ENCODE measurements around the gene SLC6A19. TPM values are rescaled to one million over a fixed set of nuclear protein-coding genes. Genes with fewer than 3 reads are reported as not detected.

Gene SLC6A19
- total RNA-seq, 1 donor from 2014 or later: not detected

DNA sequence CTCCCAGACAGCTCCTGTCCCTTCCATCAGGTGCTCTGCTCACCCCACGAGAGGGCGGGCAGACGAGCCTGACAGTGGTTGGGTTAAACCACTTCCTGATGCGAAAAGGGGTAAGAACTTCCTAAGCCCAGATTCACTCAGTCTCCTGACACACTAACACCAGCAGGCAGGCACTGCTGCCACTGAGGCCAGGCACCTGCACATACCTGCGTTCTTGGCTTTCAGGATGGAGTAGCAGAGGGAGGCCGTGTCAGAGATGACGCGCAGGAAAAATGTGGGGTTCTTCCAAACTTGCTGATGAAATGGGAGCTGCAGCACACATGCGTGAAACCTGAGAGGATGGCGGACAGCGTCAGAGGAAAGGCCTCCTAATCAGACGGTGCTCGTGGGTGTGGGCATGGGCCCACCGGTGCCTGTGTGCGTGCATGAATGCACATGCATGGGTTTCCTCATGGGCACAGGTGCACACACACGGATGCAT, 53.7 kb downstream of the SLC6A19 start:
- Histone ChIP-seq H3K27ac (no peak overlapping the region), H3K4me3 (no peak overlapping the region), H3K9me3 (no peaks in the 10 kb centered on the region), H3K4me1 (no peaks in the 10 kb centered on the region), H3K36me3 (no peaks in the 10 kb centered on the region), H3K27me3 (no peaks in the 10 kb centered on the region)
- intact Hi-C loops (cut with DNase I): no loop called here
- TF ChIP-seq, protein P1, sequence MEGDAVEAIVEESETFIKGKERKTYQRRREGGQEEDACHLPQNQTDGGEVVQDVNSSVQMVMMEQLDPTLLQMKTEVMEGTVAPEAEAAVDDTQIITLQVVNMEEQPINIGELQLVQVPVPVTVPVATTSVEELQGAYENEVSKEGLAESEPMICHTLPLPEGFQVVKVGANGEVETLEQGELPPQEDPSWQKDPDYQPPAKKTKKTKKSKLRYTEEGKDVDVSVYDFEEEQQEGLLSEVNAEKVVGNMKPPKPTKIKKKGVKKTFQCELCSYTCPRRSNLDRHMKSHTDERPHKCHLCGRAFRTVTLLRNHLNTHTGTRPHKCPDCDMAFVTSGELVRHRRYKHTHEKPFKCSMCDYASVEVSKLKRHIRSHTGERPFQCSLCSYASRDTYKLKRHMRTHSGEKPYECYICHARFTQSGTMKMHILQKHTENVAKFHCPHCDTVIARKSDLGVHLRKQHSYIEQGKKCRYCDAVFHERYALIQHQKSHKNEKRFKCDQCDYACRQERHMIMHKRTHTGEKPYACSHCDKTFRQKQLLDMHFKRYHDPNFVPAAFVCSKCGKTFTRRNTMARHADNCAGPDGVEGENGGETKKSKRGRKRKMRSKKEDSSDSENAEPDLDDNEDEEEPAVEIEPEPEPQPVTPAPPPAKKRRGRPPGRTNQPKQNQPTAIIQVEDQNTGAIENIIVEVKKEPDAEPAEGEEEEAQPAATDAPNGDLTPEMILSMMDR (IDR thresholded peaks at IDR 0.05): no peak
- no peak for DNase-seq (ENCODE audit: low spot score in 2 of 2)

DNA sequence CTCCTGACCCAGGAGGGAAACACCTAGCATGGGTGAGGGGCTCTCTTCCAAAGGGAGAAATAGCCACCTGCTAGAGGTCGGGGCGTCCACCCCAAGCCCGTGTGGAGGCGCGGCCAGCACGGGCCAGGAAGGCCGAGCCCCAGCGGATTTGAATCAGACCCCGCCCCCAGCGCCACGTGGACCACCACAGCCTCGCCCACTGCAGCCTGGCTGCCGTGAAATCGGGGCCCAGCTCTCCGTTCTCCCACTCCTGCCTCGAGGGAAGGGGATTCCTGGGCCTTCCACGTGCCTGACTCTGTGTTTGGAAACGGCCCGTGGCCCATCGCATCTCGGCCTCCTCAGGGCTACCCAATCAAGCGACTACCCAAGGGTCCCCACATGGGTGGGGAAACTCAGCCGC, 55.4 kb downstream of the SLC6A19 start:
- no peaks in the 10 kb centered on the region for H3K36me3 ChIP-seq
- no peaks in the 10 kb centered on the region for H3K4me1 ChIP-seq
- intact Hi-C loops (cut with DNase I): no loop called here
- TF ChIP-seq, protein P1 (IDR thresholded peaks at IDR 0.05): no peak
- no peak overlapping the region for H3K4me3 ChIP-seq
- no peaks in the 10 kb centered on the region for H3K27me3 ChIP-seq
- H3K9me3 ChIP-seq: no peaks in the 10 kb centered on the region
- no peak for DNase-seq (ENCODE audit: low spot score in 2 of 2)
- H3K27ac ChIP-seq: no peak overlapping the region

DNA sequence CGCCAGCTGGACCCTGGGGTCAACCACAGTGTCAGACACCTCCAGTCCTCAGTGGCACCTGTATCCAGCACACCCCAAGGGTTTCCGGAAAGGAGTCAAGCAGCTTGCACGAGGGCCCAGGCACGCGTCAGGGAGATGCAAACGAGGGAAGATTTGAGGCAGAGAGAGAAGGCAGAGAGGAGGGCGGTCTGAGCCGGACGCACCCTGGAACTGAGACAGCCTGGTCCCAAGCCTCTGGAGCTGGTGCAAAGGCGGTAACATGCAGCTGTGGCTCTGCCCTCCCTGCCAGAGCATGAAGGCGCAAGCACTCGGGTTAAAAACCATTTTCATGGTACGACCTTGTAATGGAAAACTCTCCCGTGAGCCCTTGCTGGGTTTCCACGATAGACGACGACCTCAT, 56.0 kb downstream of the SLC6A19 start:
- Histone ChIP-seq H3K4me3 (no peak overlapping the region), H3K27me3 (no peaks in the 10 kb centered on the region), H3K4me1 (no peaks in the 10 kb centered on the region), H3K9me3 (no peaks in the 10 kb centered on the region), H3K36me3 (no peaks in the 10 kb centered on the region), H3K27ac (no peak overlapping the region)
- intact Hi-C loops (cut with DNase I): no loop called here
- no peak for DNase-seq (ENCODE audit: low spot score in 2 of 2)
- TF ChIP-seq, protein P1 (IDR thresholded peaks at IDR 0.05): no peak

DNA sequence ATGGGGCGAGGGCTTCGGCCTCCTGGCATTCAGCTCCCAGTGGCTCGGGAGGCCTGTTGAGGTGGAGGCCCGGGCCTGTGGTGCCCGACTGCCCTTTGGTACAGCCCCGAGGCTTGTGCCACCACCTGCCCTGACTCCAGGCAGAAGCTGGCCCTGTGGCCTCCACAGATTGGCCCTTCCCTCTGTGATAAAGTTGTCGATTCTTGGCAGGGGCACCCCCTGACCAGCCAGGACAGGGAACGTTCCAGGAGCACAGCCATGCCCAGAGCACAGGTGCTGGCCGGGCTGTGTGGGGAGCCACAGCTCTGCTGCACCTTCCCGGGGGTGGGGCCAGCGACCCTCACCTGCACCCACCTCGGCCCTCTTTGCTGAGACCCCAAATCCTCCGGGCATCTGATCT, 56.4 kb downstream of the SLC6A19 start:
- H3K27me3 ChIP-seq: no peaks in the 10 kb centered on the region
- no peaks in the 10 kb centered on the region for H3K4me1 ChIP-seq
- H3K36me3 ChIP-seq: no peaks in the 10 kb centered on the region
- DNase-seq (ENCODE audit: low spot score in 2 of 2): no peak
- no peak overlapping the region for H3K27ac ChIP-seq
- intact Hi-C loops (cut with DNase I): no loop called here
- peaks cover 0 to 3% of the 10 kb centered on the region in 2 donors for H3K9me3 ChIP-seq
- H3K4me3 ChIP-seq: no peak overlapping the region
- TF ChIP-seq, protein P1 (IDR thresholded peaks at IDR 0.05): no peak

DNA sequence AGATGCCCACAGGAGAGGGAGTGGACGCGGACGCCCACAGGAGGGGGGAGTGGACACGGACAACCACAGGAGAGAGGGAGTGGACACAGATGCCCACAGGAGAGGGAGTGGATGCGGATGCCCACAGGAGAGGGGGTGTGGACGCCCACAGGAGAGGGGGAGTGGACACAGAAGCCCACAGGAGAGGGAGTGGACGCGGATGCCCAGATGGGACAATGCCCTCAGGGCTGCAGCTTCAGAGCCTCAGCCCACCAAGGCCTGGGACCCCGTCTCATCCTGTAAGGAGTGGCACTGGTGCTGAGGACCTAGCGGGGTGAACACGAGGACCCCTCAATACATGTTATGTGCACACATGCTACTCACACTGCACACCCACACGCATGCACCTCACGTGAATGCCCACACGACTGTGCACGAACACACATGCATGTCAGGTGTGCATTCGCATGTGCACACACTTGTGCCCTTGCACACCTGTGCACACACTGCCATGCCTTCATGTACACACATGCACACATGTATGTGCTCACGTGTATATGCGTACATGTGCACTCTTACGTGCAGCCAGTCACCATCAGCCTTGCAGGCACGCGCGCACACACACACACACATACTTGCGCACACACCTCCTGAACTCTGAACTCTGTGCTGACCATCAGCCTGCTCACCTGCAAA, 58.5 kb downstream of the SLC6A19 start:
- H3K36me3 ChIP-seq: no peaks in the 10 kb centered on the region
- H3K27me3 ChIP-seq: no peaks in the 10 kb centered on the region
- no peak overlapping the region for H3K27ac ChIP-seq
- intact Hi-C loops (cut with DNase I): no loop called here
- no peaks in the 10 kb centered on the region for H3K4me1 ChIP-seq
- DNase-seq (ENCODE audit: low spot score in 2 of 2): no peak
- H3K9me3 ChIP-seq: peaks cover 0 to 4% of the 10 kb centered on the region in 2 donors
- TF ChIP-seq, protein P1 (IDR thresholded peaks at IDR 0.05): no peak
- H3K4me3 ChIP-seq: no peak overlapping the region

Data from ascending aorta (tissue), 2 donors.